HUES6 (cell line): ENCODE data around the gene GAB1.

ENCODE experiments used
- H3K27ac ChIP-seq: 2 replicates; pipeline ENCODE4 v1.7.0; 2013; ENCODE audit warnings: low read depth, mild to moderate bottlenecking, low read length, inconsistent platforms
- H3K27me3 ChIP-seq: 2 replicates; pipeline ENCODE4 v1.6.1; 2013; ENCODE audit warnings: low read length; ENCODE audit not compliant: control insufficient read depth, insufficient read depth
- H3K36me3 ChIP-seq: 2 replicates; pipeline ENCODE4 v1.6.1; 2013; ENCODE audit warnings: low read length; ENCODE audit not compliant: control insufficient read depth, insufficient read depth
- H3K4me1 ChIP-seq: 2 replicates; pipeline ENCODE4 v1.6.1; 2013; ENCODE audit warnings: low read length; ENCODE audit not compliant: control insufficient read depth, insufficient read depth
- H3K4me3 ChIP-seq: 2 replicates; pipeline ENCODE4 v1.5.1; 2013; ENCODE audit warnings: low read depth, low read length
- H3K9ac ChIP-seq: one replicate; pipeline ENCODE4 v1.6.1; 2013; ENCODE audit warnings: mild to moderate bottlenecking, low read length
- H3K9me3 ChIP-seq: 2 replicates; pipeline ENCODE4 v1.6.1; 2013; ENCODE audit warnings: low read depth, low read length; ENCODE audit not compliant: control insufficient read depth, insufficient read depth

Gene GAB1

DNA sequence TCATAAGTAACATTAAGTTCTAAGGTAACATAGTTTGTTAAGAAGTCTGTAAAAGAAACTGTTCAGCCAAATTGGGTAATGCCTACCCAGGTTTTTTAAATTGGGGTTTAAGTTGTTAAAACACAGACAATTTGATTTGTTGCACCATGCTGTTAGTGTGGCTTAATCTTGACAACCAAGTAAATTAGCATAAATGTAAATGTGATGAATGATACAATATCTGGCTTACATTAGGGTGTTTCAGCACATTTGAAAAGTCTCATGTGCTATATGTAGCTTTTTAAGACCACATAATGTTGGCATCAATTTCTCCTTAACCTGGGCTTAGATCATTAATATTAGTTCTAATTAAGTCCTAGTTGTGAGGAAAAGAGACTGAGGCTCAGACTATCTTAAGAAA lies 104.4 kb downstream of the GAB1 start:
- no peak overlapping the region for H3K27ac ChIP-seq
- peaks cover 6% of the 10 kb centered on the region for H3K36me3 ChIP-seq
- no peaks in the 10 kb centered on the region for H3K9me3 ChIP-seq
- no peaks in the 10 kb centered on the region for H3K27me3 ChIP-seq
- no peak overlapping the region for H3K9ac ChIP-seq
- H3K4me3 ChIP-seq = no peak overlapping the region
- H3K4me1 ChIP-seq = no peaks in the 10 kb centered on the region; the same call in 1 of the 2 replicates

DNA sequence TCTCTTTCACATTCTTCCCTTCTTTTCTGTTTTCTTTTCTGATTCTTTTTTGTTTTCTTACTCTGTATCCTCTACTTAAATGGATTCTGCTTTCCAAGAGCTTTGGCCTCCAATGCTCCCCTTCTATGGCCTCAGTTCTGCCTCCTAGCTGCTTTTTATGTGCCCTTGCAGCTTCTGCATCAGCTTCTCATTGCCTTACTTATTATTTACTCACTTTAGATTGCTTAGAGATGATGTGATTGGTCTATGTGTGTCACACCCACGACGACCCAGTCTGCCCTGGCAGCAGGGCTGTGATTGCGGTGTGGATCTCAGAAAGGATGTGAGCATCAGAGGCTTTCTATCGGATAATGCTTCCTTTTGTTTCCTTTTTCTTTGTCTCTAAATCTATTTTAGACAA lies 105.0 kb downstream of the GAB1 start:
- Histone ChIP-seq H3K4me3 (no peak overlapping the region), H3K36me3 (peaks cover 6% of the 10 kb centered on the region), H3K4me1 (no peaks in the 10 kb centered on the region; the same call in 1 of the 2 replicates), H3K27ac (no peak overlapping the region), H3K9ac (no peak overlapping the region), H3K27me3 (no peaks in the 10 kb centered on the region), H3K9me3 (no peaks in the 10 kb centered on the region)

DNA sequence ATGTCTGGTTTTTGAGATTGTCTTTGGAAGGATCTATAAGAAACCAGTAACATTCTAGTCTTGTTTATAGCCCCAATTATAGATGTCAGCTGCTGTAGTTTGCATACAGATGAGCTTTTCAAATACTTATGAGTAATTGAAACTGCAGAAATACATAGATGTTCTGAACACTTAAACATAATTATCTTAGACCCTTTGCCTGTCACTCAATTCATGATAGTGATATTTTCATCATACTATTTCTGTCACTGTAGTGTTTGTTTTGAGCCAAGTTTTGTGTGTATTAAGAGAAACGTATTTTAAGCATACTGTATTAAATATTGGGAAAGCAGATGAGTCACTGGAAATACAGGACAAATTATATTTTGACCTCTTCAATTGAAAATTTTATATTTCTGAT lies 107.1 kb downstream of the GAB1 start:
- no peak overlapping the region for H3K4me3 ChIP-seq
- no peaks in the 10 kb centered on the region for H3K9me3 ChIP-seq
- no peak overlapping the region for H3K27ac ChIP-seq
- no peaks in the 10 kb centered on the region; the same call in 1 of the 2 replicates for H3K36me3 ChIP-seq
- H3K27me3 ChIP-seq = no peaks in the 10 kb centered on the region
- no peaks in the 10 kb centered on the region; the same call in 1 of the 2 replicates for H3K4me1 ChIP-seq
- H3K9ac ChIP-seq = no peak overlapping the region

DNA sequence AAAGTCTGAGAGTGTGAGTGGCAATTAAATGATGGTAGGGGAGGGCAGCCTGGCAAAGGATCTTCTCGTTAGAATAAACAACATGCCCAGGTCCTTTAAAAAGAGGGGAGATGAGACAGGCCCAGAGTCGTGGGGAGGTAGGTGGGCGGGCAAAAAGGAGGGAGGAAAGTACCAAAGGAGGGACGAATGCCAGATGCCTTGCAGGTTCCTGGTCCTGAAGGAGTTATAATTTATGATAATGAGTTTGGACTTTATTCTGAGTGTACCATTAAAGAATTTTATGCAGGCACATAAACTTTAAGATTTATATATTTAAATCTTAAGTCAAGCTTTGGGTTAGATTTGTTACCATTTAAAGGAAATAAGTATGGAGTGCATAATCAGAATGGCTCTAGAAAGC lies 114.5 kb downstream of the GAB1 start:
- Histone ChIP-seq H3K9me3 (no peaks in the 10 kb centered on the region), H3K4me1 (no peaks in the 10 kb centered on the region; the same call in 1 of the 2 replicates), H3K27ac (no peak overlapping the region), H3K36me3 (no peaks in the 10 kb centered on the region), H3K9ac (no peak overlapping the region), H3K4me3 (no peak overlapping the region), H3K27me3 (no peaks in the 10 kb centered on the region)

DNA sequence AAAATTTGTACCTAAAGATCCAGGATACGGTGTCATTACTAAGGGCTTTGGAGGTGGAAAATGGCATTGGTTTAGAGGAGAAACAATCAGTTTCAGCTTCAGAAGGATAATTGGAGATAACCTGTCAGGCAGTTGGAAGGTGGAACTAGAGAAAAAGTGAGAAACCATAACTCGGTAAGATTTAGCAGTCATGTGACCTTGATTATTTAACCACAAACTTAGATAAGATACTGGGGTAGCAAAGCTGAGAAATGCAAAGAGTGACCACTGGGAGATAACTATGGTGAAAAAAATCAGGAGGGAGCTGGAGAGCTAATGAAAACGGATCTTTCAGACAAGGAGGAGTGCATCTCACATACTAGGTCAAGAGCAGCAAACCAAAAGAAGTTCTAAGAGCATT lies 118.5 kb downstream of the GAB1 start:
- H3K9ac ChIP-seq = no peak overlapping the region
- no peaks in the 10 kb centered on the region for H3K9me3 ChIP-seq
- peaks cover under 1% of the 10 kb centered on the region for H3K36me3 ChIP-seq

DNA sequence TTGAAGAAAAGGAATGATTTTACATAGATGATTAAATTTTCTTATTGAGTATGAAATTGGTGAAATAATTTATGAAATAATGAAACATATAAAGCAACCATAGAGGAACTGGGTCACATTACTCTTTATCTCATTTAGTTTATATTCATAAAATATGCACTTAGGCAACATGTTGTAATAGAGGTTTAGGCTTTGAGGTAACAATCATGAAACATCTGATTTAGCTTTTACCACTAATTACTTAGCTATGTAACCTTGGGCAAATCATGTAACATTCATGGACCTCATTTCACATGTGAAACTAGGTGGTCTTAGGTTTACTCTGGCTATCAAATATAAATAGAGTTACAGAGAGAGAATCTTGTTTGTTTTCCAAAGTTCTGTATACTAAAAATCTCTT lies 122.3 kb downstream of the GAB1 start:
- peaks cover 10% of the 10 kb centered on the region for H3K36me3 ChIP-seq
- H3K27ac ChIP-seq = no peak overlapping the region
- H3K27me3 ChIP-seq = no peaks in the 10 kb centered on the region
- H3K9ac ChIP-seq = no peak overlapping the region
- H3K4me1 ChIP-seq = no peaks in the 10 kb centered on the region; the same call in 1 of the 2 replicates
- no peak overlapping the region for H3K4me3 ChIP-seq
- no peaks in the 10 kb centered on the region for H3K9me3 ChIP-seq

More for the DNA sequence above, 118.5 kb downstream of the GAB1 start:
- Histone ChIP-seq H3K4me3 (no peak overlapping the region), H3K27me3 (no peaks in the 10 kb centered on the region), H3K4me1 (no peaks in the 10 kb centered on the region; the same call in 1 of the 2 replicates), H3K27ac (no peak overlapping the region)

DNA sequence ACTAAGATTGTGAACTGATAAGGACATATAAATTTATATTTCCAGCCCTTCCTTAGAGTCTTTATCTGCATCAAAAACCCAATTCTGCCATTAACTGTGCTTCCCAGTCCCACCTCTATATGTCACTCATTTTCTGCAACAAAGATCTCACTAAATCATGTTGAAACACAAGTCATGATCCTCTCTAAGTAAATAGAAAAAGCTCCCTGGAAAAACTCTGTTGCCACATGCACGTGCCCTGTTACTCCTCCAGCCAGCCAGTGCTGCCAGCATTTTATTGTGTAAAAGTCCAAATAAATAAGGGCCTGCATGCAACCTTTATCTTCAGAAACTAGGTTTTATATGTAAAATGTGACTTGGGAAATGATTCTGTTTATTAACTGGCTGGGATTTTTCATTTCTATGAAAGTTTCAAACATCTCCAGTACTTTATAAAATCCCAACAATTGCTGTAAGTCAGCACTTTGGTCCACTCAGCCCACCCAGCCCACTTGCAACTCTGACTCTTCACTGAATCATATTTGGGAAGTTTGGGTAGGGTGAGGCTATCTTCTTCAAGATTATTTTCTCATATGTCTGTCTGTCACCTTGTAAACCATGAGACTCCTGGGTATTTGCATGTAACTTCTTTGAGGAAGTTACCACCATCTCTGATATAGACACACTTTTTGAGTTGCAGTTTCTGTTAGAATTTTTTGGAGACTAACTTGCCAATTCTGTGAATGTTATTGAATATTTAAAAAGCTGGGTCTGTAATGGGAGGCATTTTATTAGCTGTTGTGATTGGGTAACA lies 136.9 kb downstream of the GAB1 start:
- Histone ChIP-seq H3K36me3 (peaks cover 6% of the 10 kb centered on the region; the same call in 1 of the 2 replicates), H3K9ac (no peak overlapping the region)

DNA sequence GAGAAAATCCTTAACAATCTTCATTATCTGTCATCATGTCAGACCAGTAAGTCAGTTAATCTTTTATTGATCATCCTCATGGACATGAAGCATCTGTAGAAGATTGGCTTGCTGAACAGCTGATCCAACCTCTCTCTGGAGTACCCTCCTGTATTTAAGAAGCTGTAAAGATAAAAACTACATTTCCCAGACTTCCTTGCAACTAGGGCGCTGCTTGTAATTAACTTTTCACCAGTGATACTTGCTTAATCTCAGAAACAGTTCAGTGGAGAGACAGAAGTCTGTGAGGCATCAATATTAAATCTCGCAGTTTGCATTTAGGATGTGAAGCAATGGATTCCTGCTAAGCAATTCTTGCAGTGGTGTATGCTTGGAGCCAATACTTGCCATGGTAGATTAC lies 140.8 kb downstream of the GAB1 start:
- Histone ChIP-seq H3K27me3 (no peaks in the 10 kb centered on the region), H3K36me3 (no peaks in the 10 kb centered on the region), H3K4me3 (no peak overlapping the region), H3K27ac (no peak overlapping the region), H3K4me1 (no peaks in the 10 kb centered on the region), H3K9me3 (no peaks in the 10 kb centered on the region), H3K9ac (no peak overlapping the region)

More for the DNA sequence above, 136.9 kb downstream of the GAB1 start:
- H3K9me3 ChIP-seq = no peaks in the 10 kb centered on the region
- no peaks in the 10 kb centered on the region for H3K27me3 ChIP-seq
- no peak overlapping the region for H3K4me3 ChIP-seq
- H3K27ac ChIP-seq = no peak overlapping the region
- no peaks in the 10 kb centered on the region for H3K4me1 ChIP-seq

DNA sequence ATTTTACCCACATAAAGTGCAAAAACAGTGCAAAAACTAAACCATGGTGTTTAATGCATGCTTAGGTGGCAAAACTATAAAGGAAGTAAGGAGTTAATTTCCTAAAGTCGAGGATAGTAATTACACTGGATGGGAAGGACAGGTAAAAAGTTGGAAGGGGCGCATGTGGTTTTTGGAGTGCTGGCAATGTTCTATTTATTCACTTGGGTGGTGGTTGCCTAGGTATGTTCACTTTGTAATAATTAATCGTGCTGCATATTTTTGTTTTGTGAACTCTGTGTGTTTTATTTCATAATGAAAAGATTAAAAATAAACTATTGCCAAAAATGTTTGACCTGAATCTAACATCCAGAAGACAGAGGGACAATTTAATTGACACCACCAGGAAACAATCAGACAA lies 144.7 kb downstream of the GAB1 start:
- H3K27ac ChIP-seq = no peak overlapping the region
- H3K36me3 ChIP-seq = no peaks in the 10 kb centered on the region

DNA sequence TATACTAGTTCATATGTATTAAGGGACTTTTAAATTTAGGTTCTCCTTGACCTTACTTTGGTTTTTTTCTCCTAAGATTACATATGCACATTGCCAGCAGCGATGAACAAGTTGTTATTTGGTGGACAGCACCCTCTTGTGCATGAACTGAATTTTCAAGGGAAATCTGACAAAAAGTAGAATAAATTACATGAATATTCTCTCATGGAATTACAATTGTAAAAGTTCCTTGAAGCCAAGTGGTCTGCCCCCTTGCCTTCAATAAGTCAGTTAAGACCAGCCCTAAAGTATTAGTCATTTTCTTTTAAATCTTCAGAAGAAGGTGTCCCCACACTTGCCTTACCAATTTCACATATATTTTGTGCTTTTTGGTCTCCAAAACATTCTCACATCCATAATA lies 146.2 kb downstream of the GAB1 start:
- no peaks in the 10 kb centered on the region for H3K27me3 ChIP-seq
- no peaks in the 10 kb centered on the region for H3K36me3 ChIP-seq
- no peaks in the 10 kb centered on the region for H3K4me1 ChIP-seq
- no peaks in the 10 kb centered on the region for H3K9me3 ChIP-seq
- no peak overlapping the region for H3K4me3 ChIP-seq
- no peak overlapping the region for H3K27ac ChIP-seq
- H3K9ac ChIP-seq = no peak overlapping the region

More for the DNA sequence above, 144.7 kb downstream of the GAB1 start:
- Histone ChIP-seq H3K4me1 (no peaks in the 10 kb centered on the region), H3K9me3 (no peaks in the 10 kb centered on the region), H3K4me3 (no peak overlapping the region), H3K9ac (no peak overlapping the region), H3K27me3 (no peaks in the 10 kb centered on the region)

DNA sequence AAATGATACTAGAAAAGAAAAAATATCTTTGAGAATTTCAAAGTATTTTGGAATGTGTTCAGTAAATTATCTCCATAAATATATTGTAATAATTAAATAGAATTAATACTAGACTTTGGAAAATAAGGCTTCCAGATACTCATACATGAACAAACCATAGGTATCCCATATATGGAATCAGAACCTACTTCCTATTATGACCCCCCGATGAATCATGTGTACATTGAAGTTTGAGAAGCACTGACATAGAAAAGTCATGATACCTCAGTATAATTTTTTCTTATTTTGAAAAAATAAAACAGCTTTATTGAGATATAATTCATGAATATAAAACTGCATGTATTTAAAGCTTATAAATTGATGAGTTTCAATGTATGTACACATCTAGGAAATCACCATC lies 149.6 kb downstream of the GAB1 start:
- Histone ChIP-seq H3K4me1 (no peaks in the 10 kb centered on the region), H3K36me3 (no peaks in the 10 kb centered on the region), H3K27ac (no peak overlapping the region), H3K4me3 (no peak overlapping the region), H3K9me3 (no peaks in the 10 kb centered on the region), H3K27me3 (no peaks in the 10 kb centered on the region), H3K9ac (no peak overlapping the region)
